Measurements from ENCODE around the gene SASH3.

Gene SASH3

DNA sequence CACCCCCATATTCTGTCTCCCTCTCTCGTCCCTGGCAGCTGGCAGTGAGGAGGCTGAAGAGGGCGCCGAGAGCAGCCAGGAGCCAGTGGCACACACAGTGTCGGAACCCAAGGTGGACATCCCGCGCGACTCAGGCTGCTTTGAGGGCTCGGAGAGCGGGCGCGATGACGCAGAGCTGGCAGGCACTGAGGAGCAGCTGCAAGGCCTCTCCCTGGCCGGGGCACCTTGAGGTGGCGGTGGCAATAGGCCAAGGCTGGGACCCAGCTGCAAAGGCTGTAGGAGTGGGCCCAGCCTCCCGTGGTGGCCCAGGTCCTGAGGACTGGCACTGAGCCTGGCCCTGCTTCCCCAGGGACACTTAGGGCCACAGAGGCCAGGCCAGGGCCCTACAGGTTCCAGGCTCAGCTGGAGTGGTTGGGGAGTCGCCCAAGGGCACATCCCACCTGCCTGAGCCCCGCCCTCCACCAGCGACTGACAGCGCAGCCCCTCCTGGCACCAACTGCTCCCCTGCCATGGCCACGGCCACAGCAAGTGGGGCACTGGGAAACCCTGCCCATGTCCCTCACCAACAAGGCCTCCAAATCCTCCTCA lies 13.9 kb downstream of the SASH3 start:
- TF ChIP-seq, protein P1, sequence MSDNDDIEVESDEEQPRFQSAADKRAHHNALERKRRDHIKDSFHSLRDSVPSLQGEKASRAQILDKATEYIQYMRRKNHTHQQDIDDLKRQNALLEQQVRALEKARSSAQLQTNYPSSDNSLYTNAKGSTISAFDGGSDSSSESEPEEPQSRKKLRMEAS (IDR thresholded peaks at IDR 0.05; ENCODE audit: low read depth, low read length) = no peak
- TF ChIP-seq, protein P2, sequence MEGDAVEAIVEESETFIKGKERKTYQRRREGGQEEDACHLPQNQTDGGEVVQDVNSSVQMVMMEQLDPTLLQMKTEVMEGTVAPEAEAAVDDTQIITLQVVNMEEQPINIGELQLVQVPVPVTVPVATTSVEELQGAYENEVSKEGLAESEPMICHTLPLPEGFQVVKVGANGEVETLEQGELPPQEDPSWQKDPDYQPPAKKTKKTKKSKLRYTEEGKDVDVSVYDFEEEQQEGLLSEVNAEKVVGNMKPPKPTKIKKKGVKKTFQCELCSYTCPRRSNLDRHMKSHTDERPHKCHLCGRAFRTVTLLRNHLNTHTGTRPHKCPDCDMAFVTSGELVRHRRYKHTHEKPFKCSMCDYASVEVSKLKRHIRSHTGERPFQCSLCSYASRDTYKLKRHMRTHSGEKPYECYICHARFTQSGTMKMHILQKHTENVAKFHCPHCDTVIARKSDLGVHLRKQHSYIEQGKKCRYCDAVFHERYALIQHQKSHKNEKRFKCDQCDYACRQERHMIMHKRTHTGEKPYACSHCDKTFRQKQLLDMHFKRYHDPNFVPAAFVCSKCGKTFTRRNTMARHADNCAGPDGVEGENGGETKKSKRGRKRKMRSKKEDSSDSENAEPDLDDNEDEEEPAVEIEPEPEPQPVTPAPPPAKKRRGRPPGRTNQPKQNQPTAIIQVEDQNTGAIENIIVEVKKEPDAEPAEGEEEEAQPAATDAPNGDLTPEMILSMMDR (IDR thresholded peaks at IDR 0.05; ENCODE audit: low read depth, low read length) = no peak
- TF ChIP-seq POLR2A (IDR thresholded peaks at IDR 0.05; ENCODE audit: extremely low read depth, insufficient read length) = no peak
- TF ChIP-seq MYC (IDR thresholded peaks at IDR 0.05; ENCODE audit: low read depth, low read length) = no peak
- no peak for DNase-seq (ENCODE audit: low read depth)
- no peak overlapping the region for H3K4me3 ChIP-seq (ENCODE audit: low read depth, low read length)

DNA sequence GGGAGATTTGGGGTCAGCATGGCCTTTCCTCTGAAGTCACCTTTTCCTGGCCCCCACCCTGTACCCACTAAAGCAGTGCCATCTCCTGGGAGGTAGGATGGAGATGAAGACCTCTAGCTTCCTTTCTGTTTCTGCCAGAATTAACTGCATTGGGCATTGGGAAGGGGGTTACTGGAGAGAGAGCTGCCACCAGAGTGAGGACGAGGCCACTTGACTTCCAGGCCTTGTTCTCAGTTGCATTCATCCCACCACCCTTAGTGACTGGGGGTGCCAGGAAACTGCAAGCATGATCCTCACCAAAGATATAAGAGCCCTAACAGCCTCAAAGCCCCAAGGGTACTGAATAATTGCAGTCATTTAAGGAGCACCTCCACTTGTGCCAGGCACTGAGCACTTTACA lies 15.8 kb downstream of the SASH3 start:
- no peak for TF ChIP-seq POLR2A (IDR thresholded peaks at IDR 0.05; ENCODE audit: extremely low read depth, insufficient read length)
- no peak for DNase-seq (ENCODE audit: low read depth)
- H3K4me3 ChIP-seq (ENCODE audit: low read depth, low read length) = no peak overlapping the region

DNA sequence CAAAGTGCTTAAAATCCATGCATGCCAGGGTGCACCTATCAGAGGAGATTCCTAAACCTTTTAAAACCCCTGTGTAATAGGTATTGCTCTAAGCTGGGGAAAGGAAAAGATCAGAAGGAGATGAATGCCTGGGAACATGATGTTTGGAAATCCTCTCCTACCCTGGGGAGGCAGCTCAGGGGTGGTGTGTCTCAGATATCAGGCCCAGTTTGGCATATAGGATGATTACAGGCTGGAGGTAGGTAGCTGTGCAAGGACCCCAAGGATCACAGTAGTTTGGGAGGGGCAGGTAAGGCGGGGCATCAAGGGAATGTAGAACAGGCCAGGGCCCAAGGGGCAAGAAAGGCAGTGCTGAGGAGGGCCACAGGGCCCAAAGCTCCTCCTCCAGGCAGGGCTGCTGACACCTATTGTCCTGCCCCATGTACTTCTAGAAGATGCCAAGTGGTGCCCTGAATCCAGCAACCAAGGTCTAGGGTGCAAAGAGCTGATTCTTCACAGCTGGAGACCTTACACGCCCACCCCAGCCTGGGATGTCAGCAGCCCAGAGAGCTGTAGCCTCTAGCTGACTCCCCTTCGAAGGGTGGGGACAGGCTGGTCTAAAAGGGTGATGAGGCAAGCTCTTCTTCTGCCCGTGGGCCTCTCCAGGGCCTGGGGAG lies 17.6 kb downstream of the SASH3 start:
- no peak for DNase-seq (ENCODE audit: low read depth)
- TF ChIP-seq, protein P1 (IDR thresholded peaks at IDR 0.05; ENCODE audit: low read depth, low read length) = no peak
- TF ChIP-seq MYC (IDR thresholded peaks at IDR 0.05; ENCODE audit: low read depth, low read length) (no peak), POLR2A (IDR thresholded peaks at IDR 0.05; ENCODE audit: extremely low read depth, insufficient read length) (no peak)
- TF ChIP-seq, protein P2 (IDR thresholded peaks at IDR 0.05; ENCODE audit: low read depth, low read length) = no peak
- no peak overlapping the region for H3K4me3 ChIP-seq (ENCODE audit: low read depth, low read length)

DNA sequence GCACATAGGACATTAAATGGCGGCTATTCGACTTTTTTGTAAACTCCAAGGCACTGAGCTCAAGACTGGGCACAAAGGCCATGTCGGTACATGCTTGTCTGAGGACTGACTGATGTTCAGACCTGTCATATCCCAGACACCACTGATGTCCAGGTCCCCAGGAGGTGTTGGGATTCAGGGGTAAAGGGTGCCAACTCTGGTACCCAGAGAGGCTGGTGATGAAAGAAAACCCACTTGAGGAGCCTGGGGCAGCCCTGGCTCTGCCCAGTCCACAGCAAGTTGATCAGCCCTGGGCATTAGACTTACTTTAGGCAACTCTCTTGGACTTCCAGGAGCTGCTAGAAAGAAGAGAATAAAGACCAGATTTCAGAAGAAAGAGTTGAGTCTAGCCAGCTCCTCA lies 18.7 kb downstream of the SASH3 start:
- TF ChIP-seq, protein P1 (IDR thresholded peaks at IDR 0.05; ENCODE audit: low read depth, low read length) = no peak
- no peak for DNase-seq (ENCODE audit: low read depth)
- no peak overlapping the region for H3K4me3 ChIP-seq (ENCODE audit: low read depth, low read length)

DNA sequence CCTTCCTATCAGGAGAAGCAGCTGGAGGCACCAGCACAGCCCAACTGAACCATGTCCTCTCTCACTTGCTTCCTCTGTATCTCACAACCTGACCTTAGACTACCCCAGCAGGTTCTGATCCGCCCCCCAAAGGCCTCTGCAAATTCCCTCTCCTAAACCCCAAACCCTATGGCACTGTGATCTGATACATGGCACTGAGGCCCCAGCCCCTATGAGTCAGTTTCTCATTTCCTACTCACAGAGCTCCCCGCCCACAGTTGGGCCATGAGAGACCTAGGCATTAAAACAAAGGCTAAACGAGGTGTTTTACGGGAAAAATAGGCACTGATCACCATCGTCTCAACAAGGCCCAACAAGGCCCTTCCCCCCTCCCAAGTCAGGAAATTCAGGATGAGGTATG lies 19.1 kb downstream of the SASH3 start:
- peak; percentile 50 for DNase-seq (ENCODE audit: low read depth)
- no peak overlapping the region for H3K4me3 ChIP-seq (ENCODE audit: low read depth, low read length)
- TF ChIP-seq MYC (IDR thresholded peaks at IDR 0.05; ENCODE audit: low read depth, low read length) = no peak
- no peak for TF ChIP-seq POLR2A (IDR thresholded peaks at IDR 0.05; ENCODE audit: extremely low read depth, insufficient read length)
- TF ChIP-seq, protein P2 (IDR thresholded peaks at IDR 0.05; ENCODE audit: low read depth, low read length) = no peak
- TF ChIP-seq, protein P1 (IDR thresholded peaks at IDR 0.05; ENCODE audit: low read depth, low read length) = no peak

DNA sequence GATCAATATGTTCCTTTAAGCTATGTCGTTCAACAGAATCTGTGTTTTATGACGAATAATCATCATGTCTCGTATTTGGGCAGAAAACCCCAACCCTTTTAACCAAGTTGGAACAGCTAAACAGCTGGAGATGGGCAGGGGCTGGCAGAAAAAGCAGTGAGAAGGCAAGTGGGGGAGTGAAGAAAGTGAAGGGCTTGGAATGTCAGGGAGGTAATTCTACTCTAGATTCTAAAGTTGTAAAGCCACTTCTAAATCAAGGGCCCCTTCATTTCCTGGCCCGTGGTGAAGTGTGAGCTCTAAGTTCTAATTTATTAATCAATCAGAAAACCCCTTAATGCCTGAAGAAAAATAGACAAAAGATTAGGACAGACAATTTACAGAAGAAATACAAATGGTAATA lies 20.4 kb downstream of the SASH3 start:
- no peak overlapping the region for H3K4me3 ChIP-seq (ENCODE audit: low read depth, low read length)
- TF ChIP-seq, protein P1 (IDR thresholded peaks at IDR 0.05; ENCODE audit: low read depth, low read length) = no peak
- TF ChIP-seq, protein P2 (IDR thresholded peaks at IDR 0.05; ENCODE audit: low read depth, low read length) = no peak
- TF ChIP-seq POLR2A (IDR thresholded peaks at IDR 0.05; ENCODE audit: extremely low read depth, insufficient read length) = no peak
- TF ChIP-seq MYC (IDR thresholded peaks at IDR 0.05; ENCODE audit: low read depth, low read length) = no peak
- no peak for DNase-seq (ENCODE audit: low read depth)
